NCI-H1105 treated with DMSO at 0.1 percent for 48 hours (cell line): ENCODE data around the gene FXR2.
A peak's percentile ranks its signal among the peaks of the same experiment; 100 is the strongest.
"Not testable (repeated sequence)": the region's sequence is repeated elsewhere in the genome, so short reads cannot be mapped to it uniquely, and the experiment has no call there.

Source experiments
- DNase-seq: peaks from one replicate; lab custom pipeline; 2025; lab: John Stamatoyannopoulos, UW

Gene FXR2

DNA sequence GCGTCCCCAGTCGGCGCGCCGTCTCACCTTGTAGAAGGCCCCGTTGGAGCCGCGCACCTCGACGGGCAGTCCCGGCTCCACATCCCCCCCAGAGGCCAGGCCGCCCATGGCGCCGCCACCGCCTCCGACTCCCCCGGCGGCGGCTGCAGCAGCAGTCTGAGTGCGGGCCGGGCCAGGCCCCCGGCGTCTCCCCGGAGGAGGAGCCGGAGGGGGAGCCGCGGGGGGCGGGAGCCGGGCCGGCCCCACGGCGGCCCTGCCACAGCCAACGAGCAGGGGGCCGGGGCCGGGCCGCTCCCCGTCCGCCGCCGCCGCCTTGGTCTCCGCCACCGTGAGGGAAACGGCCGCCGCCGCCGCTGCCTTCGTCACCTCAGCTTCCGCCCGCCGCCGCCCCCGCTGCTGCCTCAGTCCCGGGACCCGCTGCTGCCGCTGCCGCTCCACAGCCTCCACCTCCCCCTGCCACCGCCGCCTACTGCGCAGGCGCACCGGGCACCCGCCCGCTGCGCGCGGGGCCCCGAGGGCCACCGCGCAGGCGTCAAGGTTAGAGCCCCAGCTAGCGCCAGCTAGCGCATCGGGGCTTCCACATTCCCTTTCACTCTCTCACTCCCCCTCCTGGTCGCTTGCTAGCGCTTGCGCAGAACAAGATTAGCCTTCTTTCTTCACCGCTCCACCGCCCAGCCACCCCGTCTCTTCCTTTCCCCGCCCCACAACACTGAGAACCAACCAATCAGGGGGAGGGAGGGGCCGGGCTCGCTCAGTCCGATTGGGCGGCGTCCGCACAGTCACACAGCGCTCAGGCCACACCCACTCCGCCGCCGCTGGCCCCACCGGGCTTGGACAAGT lies at the start of gene FXR2:
FXR2 (minus strand) TSS at position 473 of the 840 bp plus-strand sequence; CDS start at position 108, 365 bp downstream.
- peak; percentile 100 for DNase-seq

DNA sequence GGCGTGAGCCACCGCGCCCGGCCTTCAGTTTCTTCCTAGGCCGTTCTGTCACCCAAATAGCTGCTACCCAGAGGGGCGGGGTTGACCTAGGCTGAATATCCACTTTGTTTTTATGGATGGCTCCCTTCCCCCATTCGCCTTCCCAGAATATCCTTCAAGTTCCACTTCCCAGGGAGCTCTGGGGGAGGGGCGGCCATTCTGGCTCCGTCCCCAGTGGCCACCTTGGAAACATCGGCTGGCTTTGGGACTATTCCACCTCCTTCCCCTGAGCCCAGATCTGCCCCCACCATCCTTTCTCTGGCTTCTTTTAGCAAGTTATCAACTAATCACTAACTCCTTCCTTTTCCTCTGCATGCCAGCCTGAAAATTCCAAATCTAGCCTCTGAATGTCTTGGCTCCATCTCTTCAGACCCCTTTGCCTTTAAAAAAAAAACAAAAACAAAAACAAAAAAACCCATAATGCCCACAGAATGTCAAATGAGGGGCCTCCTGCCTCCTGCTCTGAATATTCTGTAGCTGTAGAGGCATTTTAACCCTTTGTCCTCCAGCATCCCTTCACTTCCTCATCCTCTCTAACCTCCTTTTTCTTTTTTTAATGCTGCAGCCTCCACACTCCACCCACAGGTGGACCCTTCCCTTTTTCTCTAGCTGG lies 42.4 kb upstream of the FXR2 start:
- no peak for DNase-seq

DNA sequence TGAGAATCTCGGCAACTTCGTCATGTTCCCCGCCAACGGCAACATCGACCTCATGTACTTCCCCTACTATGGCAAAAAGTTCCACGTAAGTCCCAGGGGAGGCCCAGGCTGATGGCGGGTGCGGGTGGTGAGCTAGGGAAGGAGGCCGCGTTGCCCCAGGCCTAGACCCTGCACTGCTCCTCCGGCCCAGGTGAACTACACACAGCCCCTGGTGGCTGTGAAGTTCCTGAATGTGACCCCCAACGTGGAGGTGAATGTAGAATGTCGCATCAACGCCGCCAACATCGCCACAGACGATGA lies 40.8 kb upstream of the FXR2 start:
- no peak for DNase-seq

DNA sequence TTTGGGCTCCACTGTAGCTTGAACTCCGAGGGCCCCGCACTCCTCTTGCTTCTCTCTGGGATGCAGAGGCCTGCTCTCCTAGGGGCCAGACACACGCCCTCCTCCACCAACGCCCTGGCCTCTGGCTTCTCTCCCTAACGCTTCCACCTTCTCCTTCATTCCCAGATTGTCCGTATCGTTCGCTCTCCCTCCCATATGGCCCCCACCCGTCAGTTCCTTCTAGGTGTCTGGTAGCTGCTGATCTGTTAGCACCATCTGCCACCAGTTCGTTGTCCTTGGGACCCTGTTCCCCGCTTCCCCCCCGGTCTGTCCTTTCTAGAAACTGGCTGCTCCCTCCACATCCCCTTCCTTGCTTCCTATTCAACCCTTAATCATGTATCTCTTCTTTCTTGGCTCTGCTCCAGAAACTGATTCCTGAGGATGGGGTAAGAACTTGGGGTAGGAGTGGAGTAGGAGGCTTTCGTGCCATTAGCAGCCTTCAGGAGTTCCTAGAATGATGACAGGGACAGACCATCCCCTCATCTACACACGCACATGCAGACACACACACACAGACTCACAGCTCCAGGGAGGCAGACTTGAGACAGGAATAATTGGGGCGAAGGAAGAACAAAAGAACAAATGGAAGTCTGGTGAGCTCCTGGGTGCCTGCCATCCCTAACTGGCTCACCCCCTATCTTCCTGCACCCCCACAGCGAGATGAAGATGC lies 40.3 kb upstream of the FXR2 start:
- no peak for DNase-seq

DNA sequence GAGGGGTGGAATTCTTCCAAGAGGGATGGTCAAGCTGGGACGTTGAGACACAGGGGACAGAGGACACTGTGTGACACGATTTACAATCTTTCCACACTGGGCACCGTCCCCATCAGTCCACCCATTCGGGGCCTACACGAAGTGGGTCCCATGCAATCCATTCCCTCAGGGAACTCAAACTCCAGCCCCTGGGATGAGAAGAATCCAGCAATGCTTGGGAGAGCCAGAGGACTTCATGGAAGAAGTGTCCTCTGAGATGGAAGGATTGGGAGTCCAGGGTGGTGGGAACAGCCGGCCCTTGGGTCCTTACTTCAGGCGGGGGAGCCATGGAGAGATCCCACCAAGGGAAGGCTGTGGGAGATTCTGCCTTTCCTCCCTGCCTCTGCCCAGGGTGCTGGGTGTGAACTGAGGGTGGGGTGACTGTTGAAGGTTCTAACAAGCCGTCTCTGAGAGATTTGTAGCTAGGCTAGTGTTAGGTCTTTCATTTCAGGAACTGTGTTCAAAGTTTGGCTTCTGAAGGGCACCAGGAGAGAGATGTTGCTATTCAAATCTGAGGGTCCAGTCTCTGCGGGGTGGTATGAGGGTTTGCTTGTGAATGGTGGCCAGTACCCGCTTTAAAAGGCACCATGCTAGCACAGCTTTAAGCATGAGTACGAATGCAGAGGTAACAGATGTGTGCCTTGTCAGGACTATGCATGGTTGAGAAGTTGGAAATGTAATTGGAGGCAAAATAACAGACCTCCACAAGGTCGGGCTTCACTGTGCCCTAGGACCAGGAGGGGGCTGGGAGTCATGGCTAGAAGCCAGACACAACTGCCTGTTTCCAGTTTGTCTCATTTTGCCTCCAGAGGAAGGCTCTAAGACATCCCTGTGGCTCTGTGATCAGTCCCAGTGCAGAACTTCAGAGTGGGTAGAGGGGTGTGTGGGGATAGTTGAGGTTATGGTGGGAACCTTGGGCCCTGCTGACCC lies 38.0 kb upstream of the FXR2 start:
- DNase-seq = no peak

DNA sequence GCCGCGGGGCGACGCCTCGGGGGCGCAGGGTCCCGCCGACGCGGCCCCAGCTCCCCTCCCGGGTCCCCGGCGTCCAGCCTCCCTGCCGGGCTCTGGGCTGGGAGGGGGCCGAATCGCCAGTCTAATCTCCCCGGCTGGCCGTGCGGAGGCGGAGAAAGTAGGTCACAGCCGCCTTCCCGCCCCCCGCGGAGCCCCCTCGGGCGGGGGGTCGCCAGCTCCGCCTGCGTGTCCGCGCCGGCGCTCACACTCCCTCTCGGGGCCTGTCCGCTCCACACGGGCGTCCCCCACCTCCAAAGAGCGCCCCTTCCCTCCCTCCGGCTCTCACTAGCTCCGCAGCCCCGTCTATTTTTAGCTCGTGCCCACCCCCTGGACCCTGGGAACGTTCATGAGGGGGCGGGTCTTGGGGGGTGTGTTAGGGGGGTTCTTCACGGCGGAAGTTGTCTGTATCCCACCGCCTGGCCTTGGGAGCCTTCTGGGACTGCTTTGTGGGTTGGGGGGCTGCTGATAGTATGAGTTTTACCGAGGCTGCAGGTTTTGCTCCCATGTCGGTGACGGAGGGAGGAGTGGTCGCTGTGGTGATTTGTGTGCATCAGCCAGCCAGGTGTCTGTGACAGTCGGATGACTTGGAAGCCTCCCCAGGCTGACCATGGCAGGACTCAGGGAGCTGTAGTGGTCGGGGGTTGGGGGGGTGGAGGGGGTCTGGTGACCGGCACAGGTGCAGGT lies 37.1 kb upstream of the FXR2 start:
- DNase-seq = peak; percentile 26

DNA sequence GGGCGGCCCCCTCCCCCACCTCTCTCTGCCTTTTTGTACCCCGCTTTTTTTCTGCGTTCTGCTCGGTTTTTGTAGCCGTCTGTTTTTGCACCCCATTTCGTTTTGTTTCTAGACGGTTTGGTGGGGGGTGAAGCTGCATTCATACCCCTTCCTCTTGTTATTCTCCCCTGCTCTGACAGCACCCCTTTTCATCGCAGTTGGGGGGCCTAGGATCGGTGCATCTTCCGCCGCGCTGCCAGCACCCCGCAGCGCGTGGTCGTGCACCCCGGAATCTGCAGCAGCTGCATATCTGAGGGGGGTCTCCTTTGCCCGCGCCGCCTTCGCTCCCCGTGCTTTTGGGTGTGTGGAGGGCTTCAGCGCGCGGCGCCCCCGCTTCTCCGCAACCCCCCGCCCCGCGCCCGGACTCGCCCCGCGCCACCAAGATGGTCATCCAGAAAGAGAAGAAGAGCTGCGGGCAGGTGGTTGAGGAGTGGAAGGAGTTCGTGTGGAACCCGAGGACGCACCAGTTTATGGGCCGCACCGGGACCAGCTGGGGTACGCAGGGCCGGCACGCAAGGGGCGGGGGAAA lies 36.5 kb upstream of the FXR2 start:
- DNase-seq = no peak

DNA sequence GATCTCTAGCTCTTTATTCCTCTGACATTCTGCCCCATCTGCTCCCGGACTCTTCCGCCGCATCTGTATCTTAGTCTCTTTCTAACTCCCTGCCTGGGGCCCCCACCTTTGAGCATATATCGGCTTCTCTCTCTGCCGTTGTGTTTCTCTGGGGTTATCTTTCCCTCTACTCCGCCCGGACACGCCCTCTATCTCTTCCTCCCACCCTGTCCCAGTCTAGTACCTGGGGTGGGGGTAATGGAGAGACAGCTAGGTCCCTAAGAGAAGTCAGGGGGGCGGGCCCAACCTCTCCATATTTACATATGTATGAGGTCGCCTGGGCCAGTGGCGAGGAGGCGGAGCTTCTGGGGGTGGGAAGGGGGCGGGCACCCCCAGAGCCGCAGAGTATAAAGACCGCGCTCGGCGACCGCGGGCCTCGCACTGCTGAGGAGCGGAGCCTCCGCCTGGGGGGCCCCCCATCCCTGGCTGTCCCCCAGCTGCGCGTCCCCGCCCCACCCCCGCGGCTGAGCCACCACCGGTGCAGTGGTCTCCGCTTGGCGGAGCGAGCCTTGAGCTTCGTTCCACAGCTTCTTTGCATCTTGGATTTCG lies 35.9 kb upstream of the FXR2 start, which contains the start of gene ATP1B2:
ATP1B2 (plus strand) TSS at position 418 of the 588 bp plus-strand sequence. CDS start 593 bp downstream, outside the sequence.
- peak; percentile 60 for DNase-seq

DNA sequence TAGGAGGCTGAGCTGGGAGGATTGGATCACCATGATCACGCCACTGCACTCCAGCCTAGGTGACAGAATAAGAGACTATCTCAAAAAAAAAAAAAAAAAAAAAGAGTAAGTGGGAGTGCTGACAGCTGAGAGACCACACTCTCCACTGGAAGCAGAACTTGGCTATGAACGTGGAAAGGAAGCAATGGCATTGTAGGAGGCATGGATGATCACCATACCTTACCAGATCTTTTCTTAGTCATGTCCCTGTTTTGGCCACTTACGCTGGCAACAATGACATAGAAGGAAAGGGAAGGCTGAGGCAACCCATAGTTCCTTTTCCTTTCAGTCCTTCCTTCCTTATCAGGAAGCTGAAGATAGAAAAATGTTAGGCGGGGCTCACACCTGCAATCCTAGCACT lies 32.3 kb upstream of the FXR2 start:
- DNase-seq = no peak

DNA sequence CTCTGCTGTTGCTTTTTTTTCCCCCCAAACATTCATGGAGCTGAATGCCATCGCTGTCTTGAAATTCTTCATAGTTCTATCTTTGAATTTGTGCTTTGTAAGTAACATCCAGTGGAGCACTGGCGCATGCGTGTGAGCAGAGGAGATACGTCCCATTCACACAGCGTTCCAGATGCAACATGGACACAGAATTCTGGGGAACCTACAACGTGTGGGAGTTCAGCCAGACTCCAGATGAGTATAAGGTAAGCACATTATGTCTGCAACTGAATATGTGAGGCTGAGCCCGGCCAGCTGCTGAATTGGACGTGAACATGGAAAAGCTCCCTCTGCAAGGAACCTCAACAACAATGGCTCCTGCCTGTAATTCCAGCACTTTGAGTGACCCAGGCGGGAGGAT lies 31.8 kb upstream of the FXR2 start:
- no peak for DNase-seq

DNA sequence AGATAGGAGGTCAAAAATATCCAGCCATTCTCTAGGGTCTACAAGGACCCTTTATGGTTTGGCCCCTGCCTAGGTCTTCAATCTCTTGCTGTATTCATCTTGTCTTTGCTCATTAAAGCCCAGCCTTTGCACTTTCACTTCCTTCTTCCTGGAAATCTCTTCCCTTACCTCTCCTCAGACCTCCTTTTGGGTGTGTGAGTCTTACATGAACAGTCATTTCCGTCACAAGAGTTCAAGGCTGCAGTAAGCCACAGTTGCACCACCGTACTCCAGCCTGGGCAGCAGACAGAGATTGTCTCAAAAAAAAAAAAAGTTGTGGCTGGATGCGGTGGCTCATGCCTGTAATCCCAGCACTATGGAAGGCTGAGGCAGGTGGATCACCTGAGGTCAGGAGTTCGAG lies 30.1 kb upstream of the FXR2 start:
- no peak for DNase-seq

DNA sequence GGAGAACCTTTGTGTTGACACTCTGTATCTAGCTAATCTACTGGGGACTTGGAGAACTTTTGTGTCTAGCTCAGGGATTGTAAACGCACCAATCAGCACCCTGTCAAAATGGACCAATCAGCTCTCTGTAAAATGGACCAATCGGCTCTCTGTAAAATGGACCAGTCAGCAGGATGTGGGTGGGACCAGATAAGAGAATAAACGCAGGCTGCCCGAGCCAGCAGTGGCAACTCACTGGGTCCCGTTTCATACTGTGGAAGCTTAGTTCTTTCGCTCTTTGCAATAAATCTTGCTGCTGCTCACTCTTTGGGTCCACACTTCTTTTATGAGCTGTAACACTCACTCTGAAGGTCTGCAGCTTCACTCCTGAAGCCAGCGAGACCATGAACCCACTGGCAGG lies 26.9 kb upstream of the FXR2 start:
- not testable (repeated sequence) for DNase-seq

DNA sequence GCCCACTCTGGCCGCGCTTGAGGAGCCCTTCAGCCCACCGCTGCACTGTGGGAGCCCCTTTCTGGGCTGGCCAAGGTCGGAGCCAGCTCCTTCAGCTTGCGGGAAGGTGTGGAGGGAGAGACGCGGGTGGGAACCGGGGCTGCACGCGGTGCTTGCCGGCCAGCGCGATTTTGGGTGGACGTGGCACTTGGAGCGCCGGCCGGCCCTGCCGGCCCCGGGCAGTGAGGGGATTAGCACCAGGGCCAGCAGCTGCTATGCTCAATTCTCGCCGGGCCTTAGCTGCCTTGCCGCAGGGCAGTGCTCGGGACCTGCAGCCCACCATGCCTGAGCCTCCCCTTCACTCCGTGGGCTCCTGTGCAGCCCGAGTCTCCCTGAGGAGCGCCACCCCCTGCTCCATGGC lies 26.1 kb upstream of the FXR2 start:
- DNase-seq = no peak

DNA sequence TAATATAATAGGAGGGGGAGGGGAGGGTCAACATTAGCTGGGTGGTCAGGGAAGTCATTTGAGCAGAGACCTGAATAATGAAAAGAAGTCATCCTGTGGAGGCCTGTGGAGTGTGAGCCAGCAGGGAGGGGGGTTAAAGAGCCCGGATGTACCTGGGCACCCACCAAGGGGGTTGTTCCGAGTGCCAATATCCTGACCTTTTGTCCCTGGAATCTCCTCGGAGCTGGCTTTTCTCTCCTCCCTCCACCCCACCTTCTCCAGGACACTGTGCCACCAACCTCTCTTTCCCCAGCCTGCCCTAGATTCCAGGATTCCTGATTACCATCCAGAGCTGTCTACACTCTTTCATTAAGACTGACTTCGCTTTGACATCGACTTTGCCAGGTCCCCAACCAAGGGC lies 21.5 kb upstream of the FXR2 start:
- DNase-seq = no peak

DNA sequence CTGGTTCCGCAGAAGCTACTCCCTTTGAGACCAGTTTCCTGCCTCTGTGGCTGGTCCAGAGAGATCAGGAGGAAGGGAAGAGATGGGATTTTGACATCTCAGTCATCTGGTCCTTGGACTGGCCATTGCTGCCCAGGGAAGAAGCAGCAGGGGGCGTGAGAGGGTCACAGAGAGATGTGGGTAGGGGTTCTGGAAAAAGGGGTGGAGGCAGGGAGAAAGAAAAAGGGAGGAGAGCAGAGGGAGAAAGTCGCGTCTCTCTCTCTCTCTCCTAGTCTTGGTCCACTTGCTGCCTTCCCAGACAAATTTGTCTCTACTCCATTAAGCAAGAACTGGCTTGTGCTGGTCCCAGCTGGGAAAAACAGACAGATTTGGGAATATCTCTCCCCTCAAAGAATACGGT lies 19.7 kb upstream of the FXR2 start:
- DNase-seq = peak; percentile 30

DNA sequence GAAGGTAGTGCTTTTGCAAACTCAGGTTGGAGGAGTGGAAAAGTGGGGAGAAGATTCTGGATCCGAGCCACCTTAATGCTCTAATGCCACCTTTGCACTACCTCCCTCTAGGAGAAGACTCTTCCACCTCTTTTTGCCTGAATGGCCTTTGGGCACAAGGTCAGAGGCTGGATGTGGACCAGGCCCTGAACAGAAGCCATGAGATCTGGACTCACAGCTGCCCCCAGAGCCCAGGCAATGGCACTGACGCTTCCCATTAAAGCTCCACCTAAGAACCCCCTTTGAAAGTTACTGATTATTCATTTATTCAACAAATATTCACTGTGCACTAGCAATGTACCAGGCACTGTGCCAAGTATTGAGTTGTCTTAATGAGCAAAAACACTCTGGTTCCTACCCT lies 18.4 kb upstream of the FXR2 start:
- no peak for DNase-seq

DNA sequence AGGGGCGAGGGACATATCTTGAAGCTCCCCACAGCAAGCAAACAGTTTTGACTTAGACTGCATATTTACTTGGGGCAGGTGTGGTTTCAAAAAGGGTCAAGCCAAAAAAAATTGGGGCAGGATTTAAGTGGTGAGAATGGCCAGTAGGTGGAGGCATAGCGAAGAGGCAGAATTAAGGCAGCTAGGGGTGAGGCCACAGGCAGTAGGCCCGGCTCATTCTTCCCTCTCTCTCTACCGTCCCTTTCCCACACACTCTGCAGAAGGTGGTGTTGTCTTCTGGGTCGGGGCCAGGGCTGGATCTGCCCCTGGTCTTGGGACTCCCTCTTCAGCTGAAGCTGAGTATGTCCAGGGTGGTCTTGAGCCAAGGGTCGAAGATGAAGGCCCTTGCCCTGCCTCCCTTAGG lies 17.8 kb upstream of the FXR2 start:
- peak; percentile 26 for DNase-seq

DNA sequence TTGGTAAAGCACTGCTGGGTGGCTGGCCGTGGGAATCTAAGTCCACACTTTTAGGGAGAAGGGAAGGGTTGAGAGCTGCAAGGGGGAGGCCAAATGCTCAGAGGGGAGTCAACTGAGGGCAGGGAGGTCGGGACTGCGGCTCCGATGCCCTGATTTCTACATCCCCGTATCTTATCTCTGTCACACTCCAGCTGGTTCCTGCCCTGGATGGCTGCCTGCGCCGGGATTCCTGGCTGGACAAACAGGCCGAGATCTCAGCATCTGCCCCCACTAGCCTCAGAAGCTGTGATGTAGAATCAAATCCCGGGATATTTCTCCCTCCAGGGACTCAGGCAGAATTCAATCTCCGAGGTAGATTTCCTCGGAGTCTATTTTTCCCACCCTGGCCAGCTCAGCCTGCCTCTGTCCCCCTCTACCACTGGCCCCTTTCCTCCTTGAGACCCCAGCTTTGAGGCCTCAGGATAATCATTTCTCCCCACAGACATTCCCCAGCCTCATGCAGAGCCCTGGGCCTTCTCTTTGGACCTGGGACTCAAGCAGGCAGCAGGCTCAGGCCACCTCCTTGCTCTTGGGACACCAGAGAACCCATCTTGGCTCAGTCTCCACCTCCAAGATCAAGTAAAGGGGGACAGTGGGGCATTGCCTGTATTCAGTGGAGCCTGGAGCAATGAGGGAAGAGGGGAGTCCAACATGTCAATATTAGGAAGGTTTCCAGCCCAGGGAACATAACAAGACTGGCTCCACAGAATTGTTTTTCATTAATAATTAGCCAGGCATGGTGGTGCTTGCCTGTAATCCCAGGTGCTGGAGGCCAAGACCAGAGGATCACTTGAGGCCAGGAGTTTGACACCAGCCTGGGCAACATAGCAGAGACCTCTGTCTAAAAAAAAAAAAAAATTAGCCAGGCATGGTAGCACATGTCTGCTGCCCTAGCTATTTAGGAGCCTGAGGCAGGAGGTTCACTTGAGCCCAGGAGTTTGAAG lies 17.0 kb upstream of the FXR2 start:
- no peak for DNase-seq

DNA sequence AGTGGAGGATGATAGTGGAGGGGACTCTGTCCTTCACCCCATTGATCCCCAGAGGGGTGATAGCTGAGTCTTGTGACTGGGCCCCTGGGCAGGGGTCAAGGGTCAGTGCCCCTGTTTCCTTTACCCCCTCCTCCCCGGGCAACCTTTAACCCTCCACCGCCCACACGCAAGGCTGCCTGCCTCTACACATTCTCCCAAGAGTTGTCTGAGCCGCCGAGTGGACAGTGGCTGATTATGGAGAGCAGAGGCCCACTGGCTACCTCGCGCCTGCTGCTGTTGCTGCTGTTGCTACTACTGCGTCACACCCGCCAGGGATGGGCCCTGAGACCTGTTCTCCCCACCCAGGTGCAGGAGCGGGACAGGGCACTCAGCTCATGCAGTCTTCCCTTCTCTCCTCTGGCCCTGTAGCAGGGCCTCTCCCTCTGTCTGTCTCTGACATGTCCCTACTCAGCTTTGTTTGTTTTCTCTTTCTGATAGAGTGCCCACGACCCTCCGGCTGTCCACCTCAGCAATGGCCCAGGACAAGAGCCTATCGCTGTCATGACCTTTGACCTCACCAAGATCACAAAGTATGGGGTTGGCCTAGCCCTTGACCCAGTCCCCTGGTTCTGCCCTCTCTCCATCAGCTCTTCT lies 15.4 kb upstream of the FXR2 start, which contains the start of gene SHBG:
SHBG (plus strand) TSS at position 197 of the 633 bp plus-strand sequence; CDS start at position 235, 38 bp downstream.
- no peak for DNase-seq
